ENCODE data around the gene KATNBL1. TPM values are rescaled to one million over a fixed set of nuclear protein-coding genes. Genes with fewer than 3 reads are reported as not detected.

Gene KATNBL1
- total and polyA plus RNA-seq, 9 of the 15 experiments (the other 6 are each of a cell fraction or from before 2014, with no cell fraction given): 6.6 to 46.0 (median 24.0) TPM

- no peak for TF ChIP-seq NR2C2 (CRISPR knock-in tag; IDR thresholded peaks at IDR 0.05)
- TF ChIP-seq NR2C2 (tag; IDR thresholded peaks at IDR 0.05): peak; percentile 72; the same call in 1 of the 2 replicates
- no peak for TF ChIP-seq ZNF133 (CRISPR knock-in tag; IDR thresholded peaks at IDR 0.05)
- TF ChIP-seq SMARCE1 (IDR thresholded peaks at IDR 0.05): 0 out of 2 replicates have a peak, but pooled peaks have one; percentile 0
- TF ChIP-seq EHMT2 (IDR thresholded peaks at IDR 0.05): peak; percentile 46; the same call in 1 of the 2 replicates
- TF ChIP-seq HDAC1 (IDR thresholded peaks at IDR 0.05): peak in 1 of 2 experiments; percentile 2; a peak in 1 of 4 replicates
- peak; percentile 49 to 51; a peak in 3 of 4 replicates for TF ChIP-seq NRF1 (conservative IDR thresholded peaks at IDR 0.05 in 1 of 2, IDR thresholded peaks at IDR 0.05 in 1 of 2)
- no peak for TF ChIP-seq ZFP91 (CRISPR knock-in tag; IDR thresholded peaks at IDR 0.05)
- no peak for TF ChIP-seq HDAC6 (IDR thresholded peaks at IDR 0.05; ENCODE audit: low read depth, low read length)
- TF ChIP-seq LEF1 (IDR thresholded peaks at IDR 0.05): peak; percentile 33; the same call in 1 of the 2 replicates
- TF ChIP-seq KLF16 (IDR thresholded peaks at IDR 0.05): no peak
- TF ChIP-seq AFF4 (CRISPR knock-in tag; IDR thresholded peaks at IDR 0.05): no peak; the same call in 1 of the 2 replicates
- no peak for TF ChIP-seq ATF4 (CRISPR knock-in tag; IDR thresholded peaks at IDR 0.05)
- TF ChIP-seq RBBP5 (IDR thresholded peaks at IDR 0.05; ENCODE audit: borderline replicate concordance, insufficient read depth, low read length, poor library complexity, severe bottlenecking): peak; percentile 6
These were observed 107.5 kb downstream of the KATNBL1 start (continued) for GRCh38 chr15:34102175-34102925.

Measured in K562 (cell line).